Colonic mucosa (tissue), 4 donors: ENCODE results near the gene NOC2L. TPM values are rescaled to one million over a fixed set of nuclear protein-coding genes. Genes with fewer than 3 reads are reported as not detected.
"Not testable (repeated sequence)": the region's sequence is repeated elsewhere in the genome, so short reads cannot be mapped to it uniquely, and the experiment has no call there.

Experiments
- DNase-seq: peaks from one replicate; pipeline ENCODE4 v3.0.0-alpha.2; 2020
- H3K27ac ChIP-seq: fragments of 200-600 bp; one replicate; pipeline ENCODE4 v1.8.0; 2021
- H3K27me3 ChIP-seq: fragments of 200-600 bp; one replicate; pipeline ENCODE4 v1.8.0; 2021
- H3K36me3 ChIP-seq: fragments of 200-600 bp; one replicate; pipeline ENCODE4 v1.8.0; 2021
- H3K4me1 ChIP-seq: fragments of 200-600 bp; one replicate; pipeline ENCODE4 v1.8.0; 2021; ENCODE audit warnings: mild to moderate bottlenecking
- H3K4me3 ChIP-seq: fragments of 200-600 bp; one replicate; pipeline ENCODE4 v1.8.0; 2021
- H3K9ac ChIP-seq, 2 donors: one replicate each; pipeline ENCODE4 v1.7.0; 2013; ENCODE audit warnings: control low read depth in 2 of 2, low read depth in 2 of 2, low read length in 2 of 2
- H3K9me3 ChIP-seq: fragments of 200-600 bp; one replicate; pipeline ENCODE4 v1.8.0; 2021
- intact Hi-C: fragments of 100-400 bp; cut with DNase I; formaldehyde crosslinking; loops from one replicate; pipeline ENCODE4 v1.14.1; 2022
- total RNA-seq, 2 donors: library from RNA; stranded (reverse); fragmentation: NEBNext Ultra II Directional in 1 of 2; extraction: Animal tissue kit (Norgen Biotek cat#: 25700) in 1 of 2; gene quantifications; one replicate each; pipeline ENCODE4 v1.2.1, GENCODE V29; 2021
- TF ChIP-seq, protein P1 (sequence below): fragments of 200-600 bp; IDR thresholded peaks from one replicate; pipeline ENCODE4 v1.8.0; 2022; ENCODE audit warnings: antibody characterized with exemption, mild to moderate bottlenecking
- donor health status: healthy.
- donor health status: DM: no; HTN: no; CAD: no.
- donor health status: DM: no; HTN: no; CAD: no.

NOC2L gene
- total RNA-seq, 2 donors from 2014 or later: 46.9 to 127 TPM

GRCh38 chr1:995665-996633, 36.9 kb upstream of the NOC2L start:
- DNase-seq: no peak
- intact Hi-C loops: no loop called here
- H3K27me3 ChIP-seq: peaks cover 14% of the 10 kb centered on the region

DNA sequence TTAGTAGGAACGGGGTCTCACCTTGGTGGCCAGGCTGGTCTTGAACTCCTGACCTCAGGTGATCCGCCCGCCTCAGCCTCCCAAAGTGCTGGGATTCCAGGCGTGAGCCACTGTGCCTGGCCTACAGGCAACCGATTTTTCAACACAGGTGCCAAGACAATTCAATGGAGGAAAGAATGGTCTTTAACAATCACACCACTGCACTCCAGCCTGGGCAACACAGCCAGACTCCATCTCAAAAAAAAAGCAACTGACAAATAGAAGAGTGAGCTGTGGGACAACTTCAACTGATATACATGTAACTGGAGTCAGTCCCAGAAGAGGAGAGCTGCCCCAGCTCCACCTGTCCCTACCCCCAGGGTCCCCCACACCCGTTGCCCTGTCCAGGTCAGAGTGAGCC, 35.5 kb upstream of the NOC2L start:
- not testable (repeated sequence) for H3K4me1 ChIP-seq, DNase-seq

More at GRCh38 chr1:995665-996633, 36.9 kb upstream of the NOC2L start:
- Histone ChIP-seq H3K9me3 (no peaks in the 10 kb centered on the region), H3K4me1 (peaks cover 5% of the 10 kb centered on the region), H3K4me3 (no peak overlapping the region), H3K27ac (no peak overlapping the region), H3K36me3 (no peaks in the 10 kb centered on the region), H3K9ac (no peak overlapping the region)
- TF ChIP-seq, protein P1, sequence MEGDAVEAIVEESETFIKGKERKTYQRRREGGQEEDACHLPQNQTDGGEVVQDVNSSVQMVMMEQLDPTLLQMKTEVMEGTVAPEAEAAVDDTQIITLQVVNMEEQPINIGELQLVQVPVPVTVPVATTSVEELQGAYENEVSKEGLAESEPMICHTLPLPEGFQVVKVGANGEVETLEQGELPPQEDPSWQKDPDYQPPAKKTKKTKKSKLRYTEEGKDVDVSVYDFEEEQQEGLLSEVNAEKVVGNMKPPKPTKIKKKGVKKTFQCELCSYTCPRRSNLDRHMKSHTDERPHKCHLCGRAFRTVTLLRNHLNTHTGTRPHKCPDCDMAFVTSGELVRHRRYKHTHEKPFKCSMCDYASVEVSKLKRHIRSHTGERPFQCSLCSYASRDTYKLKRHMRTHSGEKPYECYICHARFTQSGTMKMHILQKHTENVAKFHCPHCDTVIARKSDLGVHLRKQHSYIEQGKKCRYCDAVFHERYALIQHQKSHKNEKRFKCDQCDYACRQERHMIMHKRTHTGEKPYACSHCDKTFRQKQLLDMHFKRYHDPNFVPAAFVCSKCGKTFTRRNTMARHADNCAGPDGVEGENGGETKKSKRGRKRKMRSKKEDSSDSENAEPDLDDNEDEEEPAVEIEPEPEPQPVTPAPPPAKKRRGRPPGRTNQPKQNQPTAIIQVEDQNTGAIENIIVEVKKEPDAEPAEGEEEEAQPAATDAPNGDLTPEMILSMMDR: no peak

DNA sequence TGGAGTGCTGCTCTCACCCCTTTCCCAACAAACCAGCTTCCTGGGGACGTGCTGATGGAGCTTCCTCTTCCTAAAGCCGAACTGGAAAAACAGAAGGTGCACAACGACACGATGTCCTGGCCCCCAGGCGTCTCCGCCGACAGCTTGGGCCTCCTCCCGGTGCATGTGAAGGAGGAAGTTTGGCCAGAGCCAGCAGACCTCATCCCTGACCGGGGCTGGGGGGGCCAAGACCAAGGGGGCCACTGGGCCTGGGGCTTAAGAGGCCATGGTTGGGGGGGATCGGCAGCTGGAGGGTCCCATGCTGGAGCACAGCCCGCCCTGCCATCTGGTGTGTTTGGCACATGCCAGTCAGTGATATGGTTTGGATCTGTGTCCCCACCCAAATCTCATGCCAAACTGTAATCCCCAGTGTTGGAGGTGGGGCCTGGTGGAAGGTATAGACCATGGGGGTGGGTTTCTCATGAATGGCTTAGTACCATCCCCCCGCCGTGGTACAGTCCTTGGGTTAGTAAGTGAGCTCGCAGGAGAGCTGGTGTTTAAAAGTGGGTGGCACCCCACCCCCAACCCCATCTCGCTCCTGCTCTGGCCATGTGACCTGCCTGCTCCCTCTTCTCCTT, 34.4 kb upstream of the NOC2L start:
- peaks cover 8% of the 10 kb centered on the region for H3K27me3 ChIP-seq
- intact Hi-C loops: no loop called here

More for the DNA sequence above, 35.5 kb upstream of the NOC2L start:
- H3K36me3 ChIP-seq, H3K9ac ChIP-seq, H3K9me3 ChIP-seq, H3K4me3 ChIP-seq, H3K27ac ChIP-seq, intact Hi-C loops: not testable (repeated sequence)
- H3K27me3 ChIP-seq: peaks cover 14% of the 10 kb centered on the region

DNA sequence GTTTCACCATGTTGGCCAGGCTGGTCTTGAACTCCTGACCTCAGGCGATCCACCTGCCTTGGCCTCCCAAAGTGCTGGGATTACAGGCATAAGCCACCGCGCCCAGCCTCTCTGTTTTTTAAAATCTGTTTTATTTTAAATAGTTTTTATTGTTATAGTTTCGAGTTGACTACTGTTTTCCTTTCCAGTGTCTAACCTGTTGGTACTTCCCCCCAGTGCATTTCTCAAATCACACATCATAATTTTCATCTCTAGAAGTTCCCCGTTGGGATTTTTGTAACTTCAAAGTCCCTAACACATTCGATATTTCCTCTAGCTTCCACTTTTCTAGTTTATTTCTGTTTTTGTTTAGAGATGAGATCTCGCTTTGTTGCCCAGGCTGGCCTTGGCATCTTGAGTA, 33.3 kb upstream of the NOC2L start:
- H3K9ac ChIP-seq: no peak overlapping the region
- H3K36me3 ChIP-seq: no peaks in the 10 kb centered on the region
- TF ChIP-seq, protein P1: no peak
- H3K9me3 ChIP-seq: no peaks in the 10 kb centered on the region
- H3K27me3 ChIP-seq: no peaks in the 10 kb centered on the region
- H3K4me1 ChIP-seq: no peaks in the 10 kb centered on the region
- intact Hi-C loops: no loop called here
- H3K4me3 ChIP-seq: no peak overlapping the region
- no peak overlapping the region for H3K27ac ChIP-seq
- DNase-seq: no peak

More for the DNA sequence above, 34.4 kb upstream of the NOC2L start:
- TF ChIP-seq, protein P1: no peak
- H3K4me1 ChIP-seq: no peaks in the 10 kb centered on the region
- no peak overlapping the region for H3K4me3 ChIP-seq
- H3K27ac ChIP-seq: no peak overlapping the region
- no peak overlapping the region for H3K9ac ChIP-seq
- no peaks in the 10 kb centered on the region for H3K36me3 ChIP-seq
- no peaks in the 10 kb centered on the region for H3K9me3 ChIP-seq
- DNase-seq: no peak

DNA sequence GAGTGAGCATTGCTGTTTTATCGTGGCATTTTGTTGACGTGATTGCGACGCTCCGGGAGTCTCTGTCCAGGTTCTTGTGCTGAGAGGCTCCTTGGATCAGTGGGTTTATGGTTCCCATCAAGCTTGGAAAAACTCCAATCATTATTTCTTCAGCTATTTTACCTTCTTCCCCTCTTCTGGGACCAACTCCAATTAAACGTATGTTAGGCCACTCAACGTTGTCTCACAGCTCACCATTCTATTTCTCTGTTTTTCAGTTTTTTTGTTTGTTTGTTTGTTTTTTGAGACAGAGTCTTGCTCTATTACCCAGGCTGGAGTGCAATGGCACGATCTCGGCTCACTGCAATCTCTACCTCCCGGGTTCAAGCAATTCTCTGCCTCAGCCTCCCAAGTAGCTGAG, 32.8 kb upstream of the NOC2L start:
- H3K27me3 ChIP-seq: no peaks in the 10 kb centered on the region
- H3K9me3 ChIP-seq: no peaks in the 10 kb centered on the region
- DNase-seq: no peak
- no peak overlapping the region for H3K9ac ChIP-seq
- no peak overlapping the region for H3K27ac ChIP-seq
- TF ChIP-seq, protein P1: no peak
- no peak overlapping the region for H3K4me3 ChIP-seq
- H3K36me3 ChIP-seq: no peaks in the 10 kb centered on the region
- intact Hi-C loops: no loop called here
- H3K4me1 ChIP-seq: no peaks in the 10 kb centered on the region

- intact Hi-C loops, H3K4me1 ChIP-seq, H3K9ac ChIP-seq, H3K9me3 ChIP-seq, H3K4me3 ChIP-seq, H3K27ac ChIP-seq, H3K36me3 ChIP-seq, DNase-seq, H3K27me3 ChIP-seq: not testable (repeated sequence)
Observed at GRCh38 chr1:991275-991674, 32.2 kb upstream of the NOC2L start.

GRCh38 chr1:988061-988460, 29.0 kb upstream of the NOC2L start:
- not testable (repeated sequence) for H3K9ac ChIP-seq, H3K4me3 ChIP-seq, H3K4me1 ChIP-seq, H3K27me3 ChIP-seq, H3K36me3 ChIP-seq, H3K9me3 ChIP-seq, DNase-seq, H3K27ac ChIP-seq
- intact Hi-C loops: loop anchor here (10.0 kb wide), 1 partner anchor 307 kb away; no protein-coding TSS in a partner anchor
